Subcutaneous abdominal adipose tissue (tissue), 5 donors: ENCODE data around the gene SNCB.
A peak's percentile ranks its signal among the peaks of the same experiment; 100 is the strongest.
"Not testable (repeated sequence)": the region's sequence is repeated elsewhere in the genome, so short reads cannot be mapped to it uniquely, and the experiment has no call there.

Source experiments
- H3K27ac ChIP-seq: one replicate; pipeline ENCODE4 v1.7.0; 2013; ENCODE audit warnings: low read depth, mild to moderate bottlenecking, inconsistent platforms, low read length, moderate library complexity
- H3K27me3 ChIP-seq, 5 donors: one replicate each; pipeline ENCODE4 v1.7.0; 2013; ENCODE audit warnings: low read length in 5 of 5, inconsistent platforms in 1 of 5; ENCODE audit not compliant: control insufficient read depth in 5 of 5, insufficient read depth in 4 of 5
- H3K36me3 ChIP-seq, 5 donors: one replicate each; pipeline ENCODE4 v1.7.0; 2013; ENCODE audit warnings: low read length in 5 of 5; ENCODE audit not compliant: control insufficient read depth in 5 of 5, insufficient read depth in 5 of 5
- H3K4me1 ChIP-seq, 5 donors: one replicate each; pipeline ENCODE4 v1.7.0; 2013; ENCODE audit warnings: low read length in 5 of 5, mild to moderate bottlenecking in 3 of 5, moderate library complexity in 1 of 5; ENCODE audit not compliant: control insufficient read depth in 5 of 5, insufficient read depth in 5 of 5
- H3K4me3 ChIP-seq, 5 donors: one replicate each; pipeline ENCODE4 v1.7.0; 2013; ENCODE audit warnings: low read length in 5 of 5, low read depth in 1 of 5
- H3K9ac ChIP-seq, 5 donors: one replicate each; pipeline ENCODE4 v1.7.0; 2013; ENCODE audit warnings: low read length in 5 of 5, mild to moderate bottlenecking in 4 of 5, moderate library complexity in 3 of 5
- H3K9me3 ChIP-seq, 5 donors: one replicate each; pipeline ENCODE4 v1.7.0; 2013; ENCODE audit warnings: low read length in 5 of 5; ENCODE audit not compliant: control insufficient read depth in 5 of 5
- donor health status: healthy.
- donor health status: healthy.
- donor health status: healthy.
- donor health status: healthy.
- donor health status: healthy.

Gene SNCB

GRCh38 chr5:176608142-176608705 is 22.1 kb downstream of the SNCB start:
- no peak overlapping the region for H3K4me3 ChIP-seq
- no peaks in the 10 kb centered on the region for H3K36me3 ChIP-seq
- H3K27ac ChIP-seq: no peak overlapping the region
- peak overlapping the region in 1 of 5 donors; percentile 5 for H3K9ac ChIP-seq
- H3K27me3 ChIP-seq: peaks cover 6 to 20% (median 7%) of the 10 kb centered on the region in 5 donors
- peaks cover 0 to 10% (median 8%) of the 10 kb centered on the region in 5 donors for H3K4me1 ChIP-seq
- H3K9me3 ChIP-seq: no peaks in the 10 kb centered on the region

GRCh38 chr5:176606875-176607274 is 23.5 kb downstream of the SNCB start:
- Histone ChIP-seq H3K4me1 (peaks cover 0 to 10% (median 8%) of the 10 kb centered on the region in 5 donors), H3K9ac (no peak overlapping the region), H3K27me3 (peaks cover 6 to 13% (median 9%) of the 10 kb centered on the region in 5 donors), H3K4me3 (no peak overlapping the region), H3K27ac (no peak overlapping the region), H3K9me3 (no peaks in the 10 kb centered on the region), H3K36me3 (no peaks in the 10 kb centered on the region)

GRCh38 chr5:176606032-176606431 is 24.3 kb downstream of the SNCB start:
- H3K4me1 ChIP-seq: peaks cover 0 to 10% (median 8%) of the 10 kb centered on the region in 5 donors
- H3K9me3 ChIP-seq: no peaks in the 10 kb centered on the region
- no peak overlapping the region for H3K4me3 ChIP-seq
- no peak overlapping the region for H3K9ac ChIP-seq
- no peaks in the 10 kb centered on the region for H3K36me3 ChIP-seq
- H3K27ac ChIP-seq: no peak overlapping the region
- H3K27me3 ChIP-seq: peaks cover 6 to 13% (median 9%) of the 10 kb centered on the region in 5 donors

GRCh38 chr5:176603091-176603490 is 27.2 kb downstream of the SNCB start:
- Histone ChIP-seq H3K9me3 (no peaks in the 10 kb centered on the region), H3K36me3 (no peaks in the 10 kb centered on the region), H3K9ac (no peak overlapping the region), H3K27me3 (peaks cover 0 to 12% (median 6%) of the 10 kb centered on the region in 5 donors), H3K27ac (no peak overlapping the region), H3K4me1 (no peaks in the 10 kb centered on the region), H3K4me3 (no peak overlapping the region)

- Histone ChIP-seq H3K27ac (no peak overlapping the region), H3K4me3 (no peak overlapping the region), H3K4me1 (peaks cover 0 to 3% (median 0%) of the 10 kb centered on the region in 5 donors), H3K36me3 (no peaks in the 10 kb centered on the region), H3K9ac (no peak overlapping the region), H3K9me3 (no peaks in the 10 kb centered on the region), H3K27me3 (peaks cover 6 to 17% (median 12%) of the 10 kb centered on the region in 5 donors)
Measured at GRCh38 chr5:176601901-176602482, 28.3 kb downstream of the SNCB start.

- not testable (repeated sequence) for H3K9me3 ChIP-seq, H3K9ac ChIP-seq, H3K4me3 ChIP-seq, H3K36me3 ChIP-seq, H3K27ac ChIP-seq
- Histone ChIP-seq H3K27me3 (peaks cover 16 to 32% (median 29%) of the 10 kb centered on the region in 5 donors), H3K4me1 (peaks cover 0 to 12% (median 5%) of the 10 kb centered on the region in 5 donors)
Measured at GRCh38 chr5:176599749-176600430, 30.4 kb downstream of the SNCB start.

- Histone ChIP-seq H3K4me3 (peak overlapping the region in 2 of 5 donors; percentile 22 to 49), H3K36me3 (no peaks in the 10 kb centered on the region), H3K27me3 (peaks cover 19 to 38% (median 32%) of the 10 kb centered on the region in 5 donors), H3K4me1 (peaks cover 0 to 12% (median 5%) of the 10 kb centered on the region in 5 donors), H3K27ac (no peak overlapping the region), H3K9ac (no peak overlapping the region), H3K9me3 (no peaks in the 10 kb centered on the region)
Measured at GRCh38 chr5:176597417-176598389, 32.6 kb downstream of the SNCB start.

- no peak overlapping the region for H3K9ac ChIP-seq
- H3K4me3 ChIP-seq: peak overlapping the region in 2 of 5 donors; percentile 22 to 49
Measured at GRCh38 chr5:176596689-176597416, 33.5 kb downstream of the SNCB start.

GRCh38 chr5:176596069-176596644 is 34.2 kb downstream of the SNCB start:
- Histone ChIP-seq H3K27me3 (peaks cover 19 to 38% (median 32%) of the 10 kb centered on the region in 5 donors), H3K9ac (no peak overlapping the region), H3K4me3 (no peak overlapping the region), H3K4me1 (peaks cover 0 to 12% (median 5%) of the 10 kb centered on the region in 5 donors), H3K9me3 (no peaks in the 10 kb centered on the region), H3K36me3 (no peaks in the 10 kb centered on the region), H3K27ac (no peak overlapping the region)

More at GRCh38 chr5:176596689-176597416, 33.5 kb downstream of the SNCB start:
- Histone ChIP-seq H3K27ac (no peak overlapping the region), H3K4me1 (peaks cover 0 to 12% (median 5%) of the 10 kb centered on the region in 5 donors), H3K36me3 (no peaks in the 10 kb centered on the region), H3K27me3 (peaks cover 19 to 38% (median 32%) of the 10 kb centered on the region in 5 donors), H3K9me3 (no peaks in the 10 kb centered on the region)
